Neuronal stem cell (in vitro differentiated cells): ENCODE measurements around the gene TBXA2R.

ENCODE experiments used
- DNase-seq: peaks from one replicate; pipeline ENCODE4 v3.0.0-alpha.2; 2013; ENCODE audit warnings: low spot score
- H2AFZ ChIP-seq: one replicate; pipeline ENCODE4 v1.6.1; 2013; ENCODE audit warnings: mild to moderate bottlenecking, low read length, inconsistent platforms
- H2AK5ac ChIP-seq: 2 replicates; pipeline ENCODE4 v1.6.1; 2013; ENCODE audit warnings: low read depth, mild to moderate bottlenecking, inconsistent platforms, low read length, moderate library complexity, mixed read lengths
- H2BK120ac ChIP-seq: 2 replicates; pipeline ENCODE4 v1.6.1; 2013; ENCODE audit warnings: low read depth, mild to moderate bottlenecking, inconsistent platforms, low read length, moderate library complexity, mixed read lengths
- H2BK12ac ChIP-seq: one replicate; pipeline ENCODE4 v1.6.1; 2013; ENCODE audit warnings: low read length, inconsistent platforms
- H2BK15ac ChIP-seq: 2 replicates; pipeline ENCODE4 v1.6.1; 2013; ENCODE audit warnings: mild to moderate bottlenecking, low read length, inconsistent platforms, mixed read lengths
- H2BK5ac ChIP-seq: one replicate; pipeline ENCODE4 v1.6.1; 2013; ENCODE audit warnings: inconsistent platforms, mild to moderate bottlenecking, low read length, moderate library complexity
- H3K14ac ChIP-seq: one replicate; pipeline ENCODE4 v1.6.1; 2013; ENCODE audit warnings: low read length, inconsistent platforms
- H3K18ac ChIP-seq: 2 replicates; pipeline ENCODE4 v1.6.1; 2013; ENCODE audit warnings: low read length, inconsistent platforms
- H3K23ac ChIP-seq: 2 replicates; pipeline ENCODE4 v1.6.1; 2013; ENCODE audit warnings: low read depth, mild to moderate bottlenecking, mixed read lengths, low read length, inconsistent platforms; ENCODE audit not compliant: poor library complexity
- H3K27ac ChIP-seq: replicated peaks from 3 replicates; pipeline ENCODE4 v1.5.1; 2013; ENCODE audit warnings: low read length, inconsistent platforms
- H3K27me3 ChIP-seq, 3 experiments: 2 replicates each; pipeline ENCODE4 v1.6.1; 2013; ENCODE audit warnings: low read length in 3 of 3, mild to moderate bottlenecking in 2 of 3, inconsistent platforms in 1 of 3, low read depth in 1 of 3, mixed read lengths in 1 of 3, moderate library complexity in 1 of 3; ENCODE audit not compliant: control insufficient read depth in 3 of 3, insufficient read depth in 3 of 3
- H3K36me3 ChIP-seq, 2 donors: replicated peaks in 1 of 2; 2 replicates each; pipeline ENCODE4 v1.6.1; 2013; ENCODE audit warnings: low read length in 2 of 2; ENCODE audit not compliant: control insufficient read depth in 2 of 2, insufficient read depth in 2 of 2
- H3K4ac ChIP-seq: 2 replicates; pipeline ENCODE4 v1.6.1; 2013; ENCODE audit warnings: inconsistent platforms, mild to moderate bottlenecking, low read length, moderate library complexity
- H3K4me1 ChIP-seq, 2 donors: 1 replicate in 1 of 2; 2 replicates in 1 of 2; pipeline ENCODE4 v1.6.1; 2013; ENCODE audit warnings: low read length in 2 of 2, low read depth in 1 of 2; ENCODE audit not compliant: control insufficient read depth in 2 of 2, insufficient read depth in 1 of 2
- H3K4me2 ChIP-seq: one replicate; pipeline ENCODE4 v1.6.1; 2013; ENCODE audit warnings: mild to moderate bottlenecking, low read length, inconsistent platforms; ENCODE audit not compliant: insufficient read depth, poor library complexity, severe bottlenecking
- H3K4me3 ChIP-seq, 2 donors: 2 replicates each; pipeline ENCODE4 v1.5.1; 2013; ENCODE audit warnings: low read length in 2 of 2, mild to moderate bottlenecking in 2 of 2, inconsistent platforms in 1 of 2, moderate library complexity in 1 of 2
- H3K79me1 ChIP-seq: one replicate; pipeline ENCODE4 v1.6.1; 2013; ENCODE audit warnings: low read depth, mild to moderate bottlenecking, inconsistent platforms, low read length, moderate library complexity
- H3K9ac ChIP-seq: one replicate; pipeline ENCODE4 v1.6.1; 2013; ENCODE audit warnings: mild to moderate bottlenecking, low read depth, low read length, inconsistent platforms; ENCODE audit not compliant: poor library complexity
- H3K9me3 ChIP-seq, 2 donors: replicated peaks in 1 of 2; 2 replicates each; pipeline versions ENCODE3 to v1.6.1; 2013; ENCODE audit warnings: low read length in 2 of 2, mild to moderate bottlenecking in 2 of 2, inconsistent platforms in 1 of 2, low read depth in 1 of 2, mixed read lengths in 1 of 2, moderate library complexity in 1 of 2; ENCODE audit not compliant: control insufficient read depth in 2 of 2, insufficient read depth in 1 of 2
- H4K8ac ChIP-seq: one replicate; pipeline ENCODE4 v1.6.1; 2013; ENCODE audit warnings: low read depth, mild to moderate bottlenecking, inconsistent platforms, low read length, moderate library complexity
- H4K91ac ChIP-seq: one replicate; pipeline ENCODE4 v1.6.1; 2013; ENCODE audit warnings: low read length, low read depth, mild to moderate bottlenecking, inconsistent platforms; ENCODE audit not compliant: poor library complexity
- WGBS, 2 donors: extraction: QIAGEN DNeasy Blood & Tissue Kit; methylation state at CpG; one replicate each; pipeline ENCODE4 v1.1.7; 2013; ENCODE audit warnings: missing lambda C conversion rate in 2 of 2, mixed read lengths in 1 of 2; ENCODE audit not compliant: insufficient read length in 2 of 2, insufficient replicate concordance in 1 of 2; ENCODE audit errors: extremely low coverage in 2 of 2; 5-methylcytosine and 5-hydroxymethylcytosine counted together

TBXA2R gene

DNA sequence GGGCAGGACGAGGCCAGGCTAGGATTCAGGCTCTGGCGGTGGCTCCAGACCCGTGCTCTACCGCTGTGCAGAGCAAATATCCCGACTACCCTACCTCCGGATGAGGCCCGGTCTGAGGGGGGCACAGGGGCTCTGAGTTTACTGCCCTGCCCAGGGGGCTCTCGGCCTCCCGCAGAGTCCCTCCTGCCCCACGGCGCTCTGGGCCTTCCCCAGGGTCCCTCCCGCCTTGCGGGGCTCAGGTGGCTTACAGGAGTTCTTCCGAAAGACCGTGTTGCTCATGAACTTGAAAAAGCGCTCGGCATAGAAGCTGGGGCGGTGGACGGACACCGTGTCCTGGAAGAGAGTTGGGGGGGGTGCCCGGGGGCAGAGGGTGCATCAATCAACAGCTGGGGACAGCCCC, 39.1 kb upstream of the TBXA2R start:
- Histone ChIP-seq H3K9ac (no peak overlapping the region), H3K4me2 (no peak overlapping the region), H3K4ac (no peak overlapping the region), H3K27ac (no peak overlapping the region), H2BK12ac (no peak overlapping the region), H3K4me1 (no peaks in the 10 kb centered on the region), H2AFZ (no peak overlapping the region), H3K4me3 (peak overlapping the region in 1 of 2 donors; percentile 65), H3K36me3 (peaks cover 13 to 35% of the 10 kb centered on the region in 2 donors), H3K18ac (no peak overlapping the region), H4K91ac (no peak overlapping the region), H4K8ac (no peak overlapping the region), H3K79me1 (peaks cover 3% of the 10 kb centered on the region), H2BK15ac (no peak overlapping the region), H3K14ac (no peak overlapping the region), H3K9me3 (no peaks in the 10 kb centered on the region), H2BK120ac (no peak overlapping the region), H2BK5ac (no peak overlapping the region), H3K23ac (no peak overlapping the region), H3K27me3 (no peaks in the 10 kb centered on the region), H2AK5ac (no peak overlapping the region)
- no CpG with 5 or more reads among the region's 21 CpGs for WGBS, 2 donors
- no peak for DNase-seq

DNA sequence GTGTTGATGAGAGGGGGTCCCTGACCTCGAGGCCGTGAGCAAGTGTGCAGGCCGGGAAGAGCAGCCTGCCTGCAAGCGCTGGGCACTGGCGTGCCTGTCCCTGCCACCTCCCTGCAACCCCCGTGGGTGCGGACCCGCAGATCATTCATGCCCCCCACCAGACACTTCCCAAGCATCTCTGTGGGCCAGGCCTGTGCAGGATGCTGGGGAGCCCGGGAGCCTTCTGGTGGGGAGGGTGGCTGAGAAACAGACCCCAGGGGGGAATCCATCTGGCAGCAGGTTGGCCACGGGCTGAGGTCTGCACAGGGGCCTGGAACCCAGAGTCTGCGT, 38.4 kb upstream of the TBXA2R start:
- no peak overlapping the region for H2AK5ac ChIP-seq
- H3K4me3 ChIP-seq = no peak overlapping the region
- H3K27me3 ChIP-seq = no peaks in the 10 kb centered on the region
- H3K23ac ChIP-seq = no peak overlapping the region
- H3K36me3 ChIP-seq = peaks cover 13 to 35% of the 10 kb centered on the region in 2 donors
- H3K14ac ChIP-seq = no peak overlapping the region
- no peak overlapping the region for H3K27ac ChIP-seq
- no peak overlapping the region for H4K8ac ChIP-seq
- H2AFZ ChIP-seq = no peak overlapping the region
- no peak overlapping the region for H2BK5ac ChIP-seq
- no peak overlapping the region for H3K4ac ChIP-seq
- H3K9me3 ChIP-seq = no peaks in the 10 kb centered on the region
- no peak overlapping the region for H3K9ac ChIP-seq
- no peak for DNase-seq
- H3K4me1 ChIP-seq = no peaks in the 10 kb centered on the region
- no peak overlapping the region for H2BK120ac ChIP-seq
- no peak overlapping the region for H3K4me2 ChIP-seq
- peaks cover 3% of the 10 kb centered on the region for H3K79me1 ChIP-seq
- H3K18ac ChIP-seq = no peak overlapping the region
- H4K91ac ChIP-seq = no peak overlapping the region
- no CpG with 5 or more reads among the region's 11 CpGs for whole genome bisulfite sequencing, 2 donors
- H2BK15ac ChIP-seq = no peak overlapping the region
- H2BK12ac ChIP-seq = no peak overlapping the region

DNA sequence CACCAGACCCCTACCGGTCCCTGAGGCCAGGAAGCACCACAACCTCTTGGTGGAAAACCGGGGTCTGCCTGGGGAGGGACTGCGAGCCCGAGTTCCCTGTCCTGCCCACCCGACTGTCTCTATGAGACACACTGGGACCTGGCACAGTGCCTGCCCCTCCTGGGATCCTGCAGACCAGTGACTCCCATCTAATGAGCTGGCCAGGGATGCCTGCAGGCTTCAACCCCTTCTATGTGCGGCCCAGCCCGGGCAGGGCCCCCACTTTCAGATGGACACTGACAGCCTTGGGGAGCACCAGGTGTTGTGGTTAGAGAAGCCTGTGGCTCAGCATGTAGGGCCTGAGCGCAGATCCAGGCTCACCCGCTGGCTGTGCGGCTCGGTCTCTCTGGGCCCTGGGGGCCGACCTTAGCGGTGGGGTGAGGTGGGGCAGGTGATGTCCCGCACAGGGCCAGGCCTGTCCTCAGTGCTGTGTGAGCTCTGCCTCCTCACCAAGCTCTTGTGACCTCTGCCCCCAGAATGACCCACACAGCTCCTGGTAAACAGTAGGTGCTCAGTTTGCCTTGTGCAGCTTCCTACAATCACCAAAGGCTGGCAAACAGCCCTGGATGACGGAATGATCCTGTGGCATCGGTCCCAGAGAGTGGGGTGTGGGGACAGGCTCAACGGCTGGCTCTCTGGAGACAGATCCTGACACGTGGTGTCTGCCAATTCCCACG, 37.8 kb upstream of the TBXA2R start:
- Histone ChIP-seq H3K4me2 (no peak overlapping the region), H2BK5ac (no peak overlapping the region), H3K14ac (no peak overlapping the region), H3K79me1 (peaks cover 2% of the 10 kb centered on the region), H3K9me3 (no peaks in the 10 kb centered on the region), H2AFZ (no peak overlapping the region), H2BK120ac (no peak overlapping the region), H3K27me3 (no peaks in the 10 kb centered on the region), H3K27ac (no peak overlapping the region), H3K9ac (no peak overlapping the region), H2BK15ac (no peak overlapping the region), H3K4ac (no peak overlapping the region), H3K4me1 (no peaks in the 10 kb centered on the region), H4K91ac (no peak overlapping the region), H3K4me3 (no peak overlapping the region), H3K18ac (no peak overlapping the region), H3K23ac (no peak overlapping the region), H3K36me3 (peaks cover 16 to 40% of the 10 kb centered on the region in 2 donors), H2BK12ac (no peak overlapping the region), H4K8ac (no peak overlapping the region), H2AK5ac (no peak overlapping the region)
- WGBS, 2 donors = no CpG with 5 or more reads among the region's 19 CpGs
- no peak for DNase-seq

DNA sequence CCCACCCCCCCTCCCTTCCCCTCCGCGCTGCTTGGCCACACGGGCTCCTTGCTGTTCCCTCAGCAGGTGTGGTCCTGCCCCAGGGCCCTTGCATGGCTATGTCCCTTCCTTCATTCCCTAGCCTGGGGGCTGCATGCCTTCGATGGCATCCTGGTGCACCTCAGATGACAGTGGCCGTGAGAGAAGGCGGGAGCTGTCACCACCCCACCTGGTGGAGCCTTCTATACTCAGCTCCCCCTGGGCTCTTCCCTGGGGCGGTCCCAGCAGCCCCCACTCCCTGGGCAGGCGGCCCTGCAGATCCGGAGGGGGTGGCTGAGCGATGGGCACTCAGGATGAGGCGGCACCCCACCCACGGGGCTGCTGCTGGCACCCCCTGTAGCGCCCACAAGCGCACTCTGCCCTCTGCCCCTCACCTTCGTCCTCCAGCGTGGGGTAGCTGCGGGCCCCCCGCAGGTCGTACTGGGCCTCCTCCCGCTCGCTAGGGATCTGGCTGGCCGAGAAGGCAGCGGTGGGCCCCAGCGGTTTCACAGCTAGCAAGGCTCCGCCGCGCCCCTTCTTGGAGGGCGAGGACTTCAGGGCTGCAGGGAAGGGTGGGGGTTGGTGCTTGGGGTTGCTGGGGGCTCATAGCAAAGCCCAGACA, 37.1 kb upstream of the TBXA2R start:
- Histone ChIP-seq H2AK5ac (no peak overlapping the region), H2BK5ac (no peak overlapping the region), H3K14ac (no peak overlapping the region), H3K9me3 (no peaks in the 10 kb centered on the region), H3K18ac (no peak overlapping the region), H3K4ac (no peak overlapping the region), H3K27me3 (no peaks in the 10 kb centered on the region), H2BK120ac (no peak overlapping the region), H2AFZ (no peak overlapping the region), H3K4me3 (no peak overlapping the region), H3K4me1 (no peaks in the 10 kb centered on the region), H3K23ac (peak overlapping the region; percentile 65), H2BK15ac (no peak overlapping the region), H3K79me1 (peaks cover 2% of the 10 kb centered on the region), H4K91ac (no peak overlapping the region), H3K4me2 (no peak overlapping the region), H3K9ac (no peak overlapping the region), H4K8ac (peak overlapping the region; percentile 65), H3K36me3 (peaks cover 17 to 46% of the 10 kb centered on the region in 2 donors), H3K27ac (no peak overlapping the region), H2BK12ac (no peak overlapping the region)
- WGBS, 2 donors = no CpG with 5 or more reads among the region's 28 CpGs
- DNase-seq = no peak
